A549 (cell line): ENCODE results near the gene TMEM179.

Source experiments
- EHF ChIP-seq: fragments of 250-450 bp; sonication (Bioruptor Pico); IDR thresholded peaks from 2 replicates; pipeline ENCODE4 v1.5.0; 2020; ENCODE audit warnings: mild to moderate bottlenecking
- EP300 ChIP-seq, 2 experiments: fragments of >200 bp; sonication (Bioruptor Twin); formaldehyde crosslinking; IDR thresholded peaks; 2 replicates in 1 of 2; 3 replicates in 1 of 2; pipeline ENCODE4 v1.6.1; 2016 to 2017
- GATA3 ChIP-seq: IDR thresholded peaks from 2 replicates; pipeline ENCODE4 v1.6.1; 2012; ENCODE audit warnings: borderline replicate concordance
- JUN ChIP-seq, 2 experiments: fragments of >200 bp; sonication (Bioruptor Twin); formaldehyde crosslinking; IDR thresholded peaks; 2 replicates in 1 of 2; 3 replicates in 1 of 2; pipeline ENCODE4 v1.6.1; 2016 to 2017
- KDM5A ChIP-seq: fragments of 200-600 bp; sonication (generic); IDR thresholded peaks from 2 replicates; pipeline ENCODE4 v1.6.1; 2016; ENCODE audit warnings: antibody characterized with exemption, mild to moderate bottlenecking
- MYC ChIP-seq: IDR thresholded peaks from 2 replicates; pipeline ENCODE4 v1.6.1; 2012; ENCODE audit warnings: mild to moderate bottlenecking, inconsistent platforms, low read length, improper control_type of control experiment, borderline replicate concordance
- NFE2L2 ChIP-seq: fragments of 150-350 bp; conservative IDR thresholded peaks from 2 replicates; pipeline ENCODE4 v1.6.1; 2014; ENCODE audit warnings: low read length
- POLR2A ChIP-seq: IDR thresholded peaks from 2 replicates; pipeline ENCODE4 v1.6.1; 2012; ENCODE audit warnings: mild to moderate bottlenecking, low read length
- RFX5 ChIP-seq: fragments of 450-650 bp; IDR thresholded peaks from 2 replicates; pipeline ENCODE4 v1.7.1; 2014; ENCODE audit warnings: antibody characterized with exemption, mild to moderate bottlenecking, moderate library complexity
- TF ChIP-seq, protein P1 (sequence below): fragments of >200 bp; sonication (Bioruptor Twin); formaldehyde crosslinking; IDR thresholded peaks from 3 replicates; pipeline ENCODE4 v1.5.1; 2016

DNA sequence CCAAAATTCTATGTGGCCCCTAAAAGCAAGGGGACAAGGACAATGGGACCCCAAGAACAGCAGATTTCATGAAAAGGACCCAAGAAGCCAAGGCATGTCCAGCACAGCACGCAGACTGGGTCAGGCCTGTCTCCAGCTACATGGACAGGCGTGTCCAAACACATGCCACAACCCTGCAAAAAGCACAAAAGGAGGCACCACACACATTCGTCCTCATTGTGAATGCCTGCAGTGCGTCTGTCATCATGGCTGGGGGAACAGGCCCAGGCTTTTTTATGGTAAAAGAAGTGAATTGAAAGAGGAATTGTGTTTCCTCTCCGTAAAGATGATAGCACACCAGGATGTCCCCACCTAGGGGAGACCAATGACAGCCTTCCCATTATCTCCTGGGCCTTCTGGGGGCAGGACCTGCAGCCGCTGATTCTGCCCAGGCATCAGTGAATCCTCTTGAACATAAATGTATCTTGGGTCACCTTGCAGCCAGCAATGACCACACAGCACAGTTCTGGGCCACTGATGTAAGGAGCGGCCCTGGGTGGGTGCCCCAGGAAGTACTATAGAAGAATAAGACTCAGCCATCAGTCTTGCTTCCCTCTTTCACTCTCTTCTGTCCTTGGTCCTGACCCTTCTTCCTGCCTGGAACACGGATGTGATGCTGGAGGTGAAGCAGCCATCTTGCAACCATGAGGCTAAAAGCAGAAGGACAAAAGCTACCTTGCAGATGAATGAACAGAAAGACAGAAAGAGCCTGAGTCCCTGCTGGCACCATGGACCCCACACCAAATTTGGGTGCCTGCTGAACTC is 54.8 kb downstream of the TMEM179 start:
- TF ChIP-seq POLR2A = no peak
- TF ChIP-seq, protein P1, sequence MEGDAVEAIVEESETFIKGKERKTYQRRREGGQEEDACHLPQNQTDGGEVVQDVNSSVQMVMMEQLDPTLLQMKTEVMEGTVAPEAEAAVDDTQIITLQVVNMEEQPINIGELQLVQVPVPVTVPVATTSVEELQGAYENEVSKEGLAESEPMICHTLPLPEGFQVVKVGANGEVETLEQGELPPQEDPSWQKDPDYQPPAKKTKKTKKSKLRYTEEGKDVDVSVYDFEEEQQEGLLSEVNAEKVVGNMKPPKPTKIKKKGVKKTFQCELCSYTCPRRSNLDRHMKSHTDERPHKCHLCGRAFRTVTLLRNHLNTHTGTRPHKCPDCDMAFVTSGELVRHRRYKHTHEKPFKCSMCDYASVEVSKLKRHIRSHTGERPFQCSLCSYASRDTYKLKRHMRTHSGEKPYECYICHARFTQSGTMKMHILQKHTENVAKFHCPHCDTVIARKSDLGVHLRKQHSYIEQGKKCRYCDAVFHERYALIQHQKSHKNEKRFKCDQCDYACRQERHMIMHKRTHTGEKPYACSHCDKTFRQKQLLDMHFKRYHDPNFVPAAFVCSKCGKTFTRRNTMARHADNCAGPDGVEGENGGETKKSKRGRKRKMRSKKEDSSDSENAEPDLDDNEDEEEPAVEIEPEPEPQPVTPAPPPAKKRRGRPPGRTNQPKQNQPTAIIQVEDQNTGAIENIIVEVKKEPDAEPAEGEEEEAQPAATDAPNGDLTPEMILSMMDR = no peak
- no peak for TF ChIP-seq NFE2L2
- no peak for TF ChIP-seq MYC
- TF ChIP-seq GATA3 = no peak
- no peak for TF ChIP-seq KDM5A
- TF ChIP-seq EHF (CRISPR knock-in tag) = no peak
- no peak for TF ChIP-seq RFX5
- no peak for TF ChIP-seq EP300 (IDR thresholded peaks at IDR 0.05)
- TF ChIP-seq JUN (IDR thresholded peaks at IDR 0.05) = no peak
